ENCODE results near the gene IL6R. TPM values are rescaled to one million over a fixed set of nuclear protein-coding genes. Genes with fewer than 3 reads are reported as not detected.

Gene IL6R
- total and polyA plus RNA-seq, 2 donors (not counting 1 experiment from before 2014, with no cell fraction given): 3.5 to 5.3 TPM

- Mint-ChIP-seq H3K4me3 (peak overlapping the region; percentile 79), H3K9me3 (ENCODE audit: insufficient read depth) (no peaks in the 10 kb centered on the region), H3K27ac (peak overlapping the region; percentile 79), H3K4me1 (peaks cover 60% of the 10 kb centered on the region), H3K27me3 (no peaks in the 10 kb centered on the region)
- H3K79me2 ChIP-seq (ENCODE audit: control insufficient read depth, insufficient read depth, low read length): no peaks in the 10 kb centered on the region
- 8% methylated on average over 7 of the region's 8 CpGs for WGBS (ENCODE audit: insufficient coverage)
- intact Hi-C loops (cut with micrococcal nuclease): loop anchor here (1.0 kb wide), 1 partner anchor 11 kb away; no protein-coding TSS in a partner anchor
- H3K4me1 ChIP-seq (ENCODE audit: control insufficient read depth in 2 of 2, insufficient read depth in 2 of 2, low read length in 2 of 2): peaks cover 65 to 68% of the 10 kb centered on the region in 2 donors
- POLR2A ChIA-PET: no interaction called here
- no peaks in the 10 kb centered on the region for H4K20me1 ChIP-seq (ENCODE audit: control insufficient read depth, insufficient read depth, low read length, poor library complexity, severe bottlenecking)
- H3K36me3 ChIP-seq (replicated peaks in 1 of 2; ENCODE audit: control extremely low read depth in 1 of 2, control insufficient read depth in 1 of 2, extremely low read depth in 1 of 2, insufficient read depth in 2 of 2, low read length in 1 of 2): no peaks in the 10 kb centered on the region
- H3K9ac ChIP-seq (ENCODE audit: low read length): peak overlapping the region; percentile 17
- no peak overlapping the region for H2AFZ ChIP-seq (ENCODE audit: insufficient read depth, low read depth, low read length, poor library complexity, severe bottlenecking)
- H3K4me3 ChIP-seq (ENCODE audit: control extremely low read depth in 1 of 5, extremely low read depth in 1 of 5, insufficient read depth in 1 of 5, low read depth in 2 of 5, low read length in 4 of 5): peak overlapping the region in 1 of 5 experiments; percentile 39
- H3K4me2 ChIP-seq (replicated peaks; ENCODE audit: low read depth, low read length, poor library complexity, severe bottlenecking): peak overlapping the region; percentile 71
- peak; percentile 61 for ATAC-seq (ENCODE audit: low read depth)
- no peaks in the 10 kb centered on the region for H3K27me3 ChIP-seq (replicated peaks in 1 of 4; ENCODE audit: control extremely low read depth in 1 of 4, control insufficient read depth in 3 of 4, insufficient read depth in 4 of 4, low read length in 3 of 4)
- CTCF ChIA-PET: interaction anchor here (4.5 kb wide), 1 partner anchor 12 kb away, joined by 46 read pairs; no protein-coding TSS in a partner anchor
- TF ChIP-seq, protein P1, sequence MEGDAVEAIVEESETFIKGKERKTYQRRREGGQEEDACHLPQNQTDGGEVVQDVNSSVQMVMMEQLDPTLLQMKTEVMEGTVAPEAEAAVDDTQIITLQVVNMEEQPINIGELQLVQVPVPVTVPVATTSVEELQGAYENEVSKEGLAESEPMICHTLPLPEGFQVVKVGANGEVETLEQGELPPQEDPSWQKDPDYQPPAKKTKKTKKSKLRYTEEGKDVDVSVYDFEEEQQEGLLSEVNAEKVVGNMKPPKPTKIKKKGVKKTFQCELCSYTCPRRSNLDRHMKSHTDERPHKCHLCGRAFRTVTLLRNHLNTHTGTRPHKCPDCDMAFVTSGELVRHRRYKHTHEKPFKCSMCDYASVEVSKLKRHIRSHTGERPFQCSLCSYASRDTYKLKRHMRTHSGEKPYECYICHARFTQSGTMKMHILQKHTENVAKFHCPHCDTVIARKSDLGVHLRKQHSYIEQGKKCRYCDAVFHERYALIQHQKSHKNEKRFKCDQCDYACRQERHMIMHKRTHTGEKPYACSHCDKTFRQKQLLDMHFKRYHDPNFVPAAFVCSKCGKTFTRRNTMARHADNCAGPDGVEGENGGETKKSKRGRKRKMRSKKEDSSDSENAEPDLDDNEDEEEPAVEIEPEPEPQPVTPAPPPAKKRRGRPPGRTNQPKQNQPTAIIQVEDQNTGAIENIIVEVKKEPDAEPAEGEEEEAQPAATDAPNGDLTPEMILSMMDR (IDR thresholded peaks at IDR 0.05): no peak
- no peak for TF ChIP-seq EZH2 (IDR thresholded peaks at IDR 0.05; ENCODE audit: borderline replicate concordance, insufficient read depth, low read depth, low read length, poor library complexity, severe bottlenecking)
- H3K9me3 ChIP-seq (ENCODE audit: control extremely low read depth in 1 of 3, control insufficient read depth in 2 of 3, insufficient read depth in 1 of 3, low read length in 2 of 3): no peaks in the 10 kb centered on the region
- DNase-seq: peak; percentile 68
- peak overlapping the region in 1 of 2 donors; percentile 30 for H3K27ac ChIP-seq (ENCODE audit: low read length in 2 of 2)
Measured at GRCh38 chr1:154493276-154493675, 88.1 kb downstream of the IL6R start.

DNA sequence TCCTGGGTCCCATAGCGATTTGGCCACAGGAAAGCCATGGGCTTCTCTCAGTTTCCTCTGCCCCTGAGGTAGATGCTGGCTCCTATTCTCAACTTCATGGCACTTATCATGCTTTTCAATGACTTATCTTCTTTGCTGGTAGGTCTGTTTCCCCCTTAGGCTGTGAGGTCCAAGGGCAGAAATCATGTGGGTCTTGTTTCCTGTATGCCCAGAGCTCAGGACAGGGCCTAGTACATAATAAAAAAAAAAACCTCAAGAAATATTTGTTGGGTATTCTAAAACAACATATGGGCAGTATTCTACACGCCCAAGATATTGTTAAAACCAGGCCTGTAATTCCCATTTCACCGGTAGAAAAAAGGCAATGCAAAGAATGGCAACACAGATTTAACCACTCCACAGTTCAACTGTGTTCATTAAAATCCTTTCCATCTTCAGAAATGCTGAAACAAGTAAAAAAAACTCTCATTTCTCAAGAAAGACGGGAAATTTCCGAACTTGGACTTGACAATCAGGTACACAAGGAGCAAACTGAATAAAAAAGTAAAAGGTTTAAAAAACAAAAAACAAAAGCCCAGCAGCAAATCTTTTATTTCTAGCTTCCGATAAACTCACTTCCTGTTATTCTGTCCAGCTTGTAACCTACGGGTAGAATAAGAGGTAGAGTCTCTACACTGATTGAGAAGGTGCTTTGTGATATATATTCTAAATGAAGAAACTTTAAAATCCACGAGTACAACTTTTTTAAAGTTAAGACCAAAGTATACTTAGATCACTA, 90.5 kb downstream of the IL6R start:
- Mint-ChIP-seq H3K27ac (no peak overlapping the region), H3K9me3 (ENCODE audit: insufficient read depth) (no peaks in the 10 kb centered on the region), H3K4me3 (no peak overlapping the region), H3K27me3 (peaks cover 10% of the 10 kb centered on the region), H3K4me1 (peaks cover 61% of the 10 kb centered on the region)
- peaks cover 0 to 14% (median 12%) of the 10 kb centered on the region in 4 experiments for H3K27me3 ChIP-seq (replicated peaks in 1 of 4; ENCODE audit: control extremely low read depth in 1 of 4, control insufficient read depth in 3 of 4, insufficient read depth in 4 of 4, low read length in 3 of 4)
- ChIA-PET POLR2A (interaction anchor here (0.6 kb wide), 1 partner anchor 505 kb away, joined by 3 read pairs; no protein-coding TSS in a partner anchor), CTCF (interaction anchor here (1.5 to 1.8 kb wide), 3 partner anchors 15 to 51 kb away, joined by 4 to 9 read pairs (median 7); no protein-coding TSS in a partner anchor)
- H3K9me3 ChIP-seq (ENCODE audit: control extremely low read depth in 1 of 3, control insufficient read depth in 2 of 3, insufficient read depth in 1 of 3, low read length in 2 of 3): no peaks in the 10 kb centered on the region
- intact Hi-C loops (cut with micrococcal nuclease): no loop called here
- no peak overlapping the region for H3K9ac ChIP-seq (ENCODE audit: low read length)
- no peaks in the 10 kb centered on the region for H4K20me1 ChIP-seq (ENCODE audit: control insufficient read depth, insufficient read depth, low read length, poor library complexity, severe bottlenecking)
- H3K4me1 ChIP-seq (ENCODE audit: control insufficient read depth in 2 of 2, insufficient read depth in 2 of 2, low read length in 2 of 2): peaks cover 60 to 62% of the 10 kb centered on the region in 2 donors
- DNase-seq (no peak), ATAC-seq (ENCODE audit: low read depth) (no peak)
- no peaks in the 10 kb centered on the region for H3K36me3 ChIP-seq (replicated peaks in 1 of 2; ENCODE audit: control extremely low read depth in 1 of 2, control insufficient read depth in 1 of 2, extremely low read depth in 1 of 2, insufficient read depth in 2 of 2, low read length in 1 of 2)
- no peak overlapping the region for H3K27ac ChIP-seq (ENCODE audit: low read length in 2 of 2)
- no peaks in the 10 kb centered on the region for H3K79me2 ChIP-seq (ENCODE audit: control insufficient read depth, insufficient read depth, low read length)
- TF ChIP-seq, protein P1 (IDR thresholded peaks at IDR 0.05): no peak
- no peak for TF ChIP-seq EZH2 (IDR thresholded peaks at IDR 0.05; ENCODE audit: borderline replicate concordance, insufficient read depth, low read depth, low read length, poor library complexity, severe bottlenecking)
- no peak overlapping the region for H2AFZ ChIP-seq (ENCODE audit: insufficient read depth, low read depth, low read length, poor library complexity, severe bottlenecking)
- peak overlapping the region; percentile 31 for H3K4me2 ChIP-seq (replicated peaks; ENCODE audit: low read depth, low read length, poor library complexity, severe bottlenecking)
- no peak overlapping the region for H3K4me3 ChIP-seq (ENCODE audit: control extremely low read depth in 1 of 5, extremely low read depth in 1 of 5, insufficient read depth in 1 of 5, low read depth in 2 of 5, low read length in 4 of 5)
- 90% methylated on average over 3 of the region's 8 CpGs for WGBS (ENCODE audit: insufficient coverage)

Data from B cell (primary cell).